Osteoblast (primary cell): ENCODE results near the gene DYRK1A. TPM values are rescaled to one million over a fixed set of nuclear protein-coding genes. Genes with fewer than 3 reads are reported as not detected.

ENCODE experiments used
- DNase-seq: peaks from one replicate; pipeline ENCODE4 v3.0.0; 2011; ENCODE audit warnings: low spot score, mixed read lengths; ENCODE audit not compliant: insufficient read length; ENCODE audit errors: missing footprints
- H2AFZ ChIP-seq: 2 replicates; pipeline ENCODE4 v1.6.0; 2011; ENCODE audit warnings: mild to moderate bottlenecking, low read length
- H3K27ac ChIP-seq: 2 replicates; pipeline ENCODE4 v1.5.1; 2011; ENCODE audit warnings: mild to moderate bottlenecking, low read depth, low read length, moderate library complexity
- H3K27me3 ChIP-seq: 2 replicates; pipeline ENCODE4 v1.6.0; 2012; ENCODE audit warnings: mild to moderate bottlenecking, control low read depth, inconsistent platforms, low read length, moderate library complexity; ENCODE audit not compliant: insufficient read depth
- H3K36me3 ChIP-seq: 2 replicates; pipeline ENCODE4 v1.5.1; 2011; ENCODE audit warnings: mild to moderate bottlenecking, low read length, control low read depth, moderate library complexity; ENCODE audit not compliant: insufficient read depth
- H3K4me1 ChIP-seq: 2 replicates; pipeline ENCODE4 v1.5.1; 2011; ENCODE audit warnings: mild to moderate bottlenecking, low read length, control low read depth, moderate library complexity; ENCODE audit not compliant: insufficient read depth
- H3K4me2 ChIP-seq: 2 replicates; pipeline ENCODE4 v1.6.0; 2011; ENCODE audit warnings: mild to moderate bottlenecking, low read length; ENCODE audit not compliant: insufficient read depth
- H3K4me3 ChIP-seq: fragments of 200-600 bp; sonication (generic); 3 replicates; pipeline ENCODE4 v1.5.1; 2012; ENCODE audit warnings: mild to moderate bottlenecking, low read length, inconsistent platforms; ENCODE audit not compliant: insufficient read depth
- H3K79me2 ChIP-seq: 2 replicates; pipeline ENCODE4 v1.6.0; 2012; ENCODE audit warnings: mild to moderate bottlenecking, low read length, control low read depth, inconsistent platforms; ENCODE audit not compliant: insufficient read depth
- H3K9me3 ChIP-seq: 2 replicates; pipeline ENCODE4 v1.5.1; 2011; ENCODE audit warnings: low read depth, low read length, control low read depth
- H4K20me1 ChIP-seq: 2 replicates; pipeline ENCODE4 v1.6.0; 2012; ENCODE audit warnings: mild to moderate bottlenecking, low read length, control low read depth; ENCODE audit not compliant: insufficient read depth
- CTCF ChIP-seq: IDR thresholded peaks from 2 replicates; pipeline ENCODE4 v1.5.1; 2011; ENCODE audit warnings: mild to moderate bottlenecking, low read depth, low read length, moderate library complexity; ENCODE audit errors: extremely low read depth
- total RNA-seq: library from RNA; depleted of rRNA; stranded (reverse); fragments of >200 nt; gene quantifications from 2 replicates; pipeline ENCODE4 v1.2.3, GENCODE V29; 2012

DYRK1A gene
- total RNA-seq, 1 donor: 99.2 TPM

GRCh38 chr21:37561941-37562919, 195.7 kb downstream of the DYRK1A start:
- H4K20me1 ChIP-seq: no peaks in the 10 kb centered on the region
- H3K36me3 ChIP-seq: no peaks in the 10 kb centered on the region
- no peak overlapping the region for H3K4me3 ChIP-seq
- H2AFZ ChIP-seq: no peak overlapping the region
- H3K4me1 ChIP-seq: peaks cover 19% of the 10 kb centered on the region
- H3K27me3 ChIP-seq: no peaks in the 10 kb centered on the region
- no peak for TF ChIP-seq CTCF
- H3K27ac ChIP-seq: no peak overlapping the region
- H3K79me2 ChIP-seq: no peaks in the 10 kb centered on the region
- H3K4me2 ChIP-seq: no peak overlapping the region
- no peak for DNase-seq
- H3K9me3 ChIP-seq: no peaks in the 10 kb centered on the region

DNA sequence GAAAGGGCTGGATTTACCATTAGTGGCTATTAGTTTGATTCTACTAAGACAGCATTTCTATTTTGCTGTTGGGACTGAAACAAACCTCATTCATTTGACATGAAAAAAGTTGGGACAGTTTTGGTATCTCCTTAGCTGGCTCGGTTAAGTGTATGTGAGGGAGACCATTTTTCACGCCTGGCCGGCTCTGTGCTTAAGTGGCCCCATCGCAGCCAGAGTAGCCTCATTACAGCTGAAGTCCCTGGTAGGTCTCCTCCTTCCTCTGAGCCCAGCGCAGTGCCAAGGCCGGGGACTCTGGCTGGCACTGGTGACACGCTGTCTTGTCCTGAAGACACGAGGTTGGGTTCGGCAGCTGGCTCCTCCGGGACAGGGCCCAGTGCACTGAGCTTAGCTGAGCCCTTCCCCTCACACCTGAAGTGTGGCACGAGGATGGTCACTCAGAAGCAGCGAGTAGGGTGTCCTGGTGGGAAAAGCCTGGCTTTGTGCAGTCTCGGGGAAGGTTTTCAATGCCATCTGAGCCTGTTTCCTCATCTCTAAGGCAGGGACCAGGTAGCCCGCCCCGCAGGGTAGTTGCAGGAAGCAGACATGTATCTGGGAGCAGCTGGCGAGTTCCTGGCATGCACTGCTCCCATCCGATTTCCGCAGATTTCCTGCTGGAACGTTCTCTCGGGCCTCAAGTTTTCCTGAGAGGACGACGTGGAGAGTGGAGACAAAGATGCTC, 196.5 kb downstream of the DYRK1A start:
- DNase-seq: no peak
- Histone ChIP-seq H4K20me1 (no peaks in the 10 kb centered on the region), H2AFZ (peak overlapping the region; percentile 99), H3K27ac (peak overlapping the region; percentile 99), H3K4me2 (peak overlapping the region; percentile 99), H3K9me3 (no peaks in the 10 kb centered on the region), H3K27me3 (no peaks in the 10 kb centered on the region), H3K79me2 (no peaks in the 10 kb centered on the region), H3K36me3 (no peaks in the 10 kb centered on the region), H3K4me1 (peaks cover 19% of the 10 kb centered on the region), H3K4me3 (peak overlapping the region; percentile 85)
- TF ChIP-seq CTCF: no peak

- H3K4me1 ChIP-seq: peaks cover 19% of the 10 kb centered on the region
- peak overlapping the region; percentile 99 for H3K27ac ChIP-seq
- no peaks in the 10 kb centered on the region for H3K36me3 ChIP-seq
- peak overlapping the region; percentile 99 for H2AFZ ChIP-seq
- no peaks in the 10 kb centered on the region for H4K20me1 ChIP-seq
- H3K4me2 ChIP-seq: peak overlapping the region; percentile 99
- peak overlapping the region; percentile 85 for H3K4me3 ChIP-seq
- H3K9me3 ChIP-seq: no peaks in the 10 kb centered on the region
- peak; percentile 97 for DNase-seq
- TF ChIP-seq CTCF: peak; percentile 33
- no peaks in the 10 kb centered on the region for H3K27me3 ChIP-seq
- no peaks in the 10 kb centered on the region for H3K79me2 ChIP-seq
These were observed 197.2 kb downstream of the DYRK1A start for GRCh38 chr21:37563641-37564340.
